H1 (cell line): Measurements from ENCODE around the gene VIM. TPM values are rescaled to one million over a fixed set of nuclear protein-coding genes. Genes with fewer than 3 reads are reported as not detected.

ENCODE experiments used
- CTCF ChIA-PET: fragments of 300-600 bp; sonication (Branson Sonifier 250); formaldehyde crosslinking; loops from one replicate; lab custom pipeline; 2021; ENCODE audit not compliant: partially characterized antibody; lab: Charles Lee
- POLR2A ChIA-PET: fragments of 300-600 bp; sonication (Branson Sonifier 250); formaldehyde crosslinking; loops from one replicate; lab custom pipeline; 2021; ENCODE audit warnings: inconsistent platforms; ENCODE audit not compliant: partially characterized antibody; lab: Charles Lee
- DNase-seq, 2 experiments: peaks; one replicate each; pipeline versions ENCODE4 v3.0.0 to v3.0.0-alpha.2; 2010 to 2022; ENCODE audit warnings: low spot score in 2 of 2, low read depth in 1 of 2, mixed read lengths in 1 of 2
- FAIRE-seq: peaks from 2 replicates; lab custom pipeline; 2011; peaks lifted over from hg19 to GRCh38; lab: Jason Lieb, UNC
- H2AFZ ChIP-seq: 2 replicates; pipeline ENCODE4 v1.8.1; 2012; ENCODE audit warnings: low read length, inconsistent platforms
- H2AK5ac ChIP-seq: 2 replicates; pipeline ENCODE4 v1.6.1; 2013; ENCODE audit warnings: low read depth, low read length
- H2BK120ac ChIP-seq: replicated peaks from 2 replicates; pipeline ENCODE3; 2013; ENCODE audit warnings: low read depth, low read length, inconsistent platforms
- H2BK12ac ChIP-seq: 2 replicates; pipeline ENCODE4 v1.6.1; 2013; ENCODE audit warnings: low read depth, low read length
- H2BK15ac ChIP-seq: 2 replicates; pipeline ENCODE4 v1.6.1; 2013; ENCODE audit warnings: low read length
- H2BK20ac ChIP-seq: 2 replicates; pipeline ENCODE4 v1.6.1; 2013; ENCODE audit warnings: low read length
- H2BK5ac ChIP-seq: 2 replicates; pipeline ENCODE4 v1.6.1; 2013; ENCODE audit warnings: low read depth, low read length
- H3K14ac ChIP-seq: 2 replicates; pipeline ENCODE4 v1.6.1; 2013; ENCODE audit warnings: inconsistent platforms; ENCODE audit not compliant: insufficient read length
- H3K18ac ChIP-seq: 2 replicates; pipeline ENCODE4 v1.6.1; 2013; ENCODE audit warnings: low read length; ENCODE audit errors: extremely low read depth
- H3K23ac ChIP-seq: 2 replicates; pipeline ENCODE4 v1.6.1; 2013; ENCODE audit warnings: inconsistent platforms; ENCODE audit not compliant: insufficient read length
- H3K23me2 ChIP-seq: 2 replicates; pipeline ENCODE4 v1.6.1; 2013; ENCODE audit warnings: low read depth, low read length
- H3K27ac ChIP-seq: 2 replicates; pipeline ENCODE4 v1.6.1; 2011; ENCODE audit warnings: low read depth, low read length, inconsistent platforms
- H3K27me3 ChIP-seq, 4 experiments: replicated peaks in 1 of 4; 1 replicate in 1 of 4; 2 replicates in 3 of 4; pipeline versions ENCODE4 v1.6.1 to v1.8.1; 2011 to 2013; ENCODE audit warnings: low read length in 3 of 4, mild to moderate bottlenecking in 3 of 4, inconsistent platforms in 2 of 4, mixed read lengths in 2 of 4, moderate library complexity in 1 of 4; ENCODE audit not compliant: control insufficient read depth in 3 of 4, insufficient read depth in 3 of 4; ENCODE audit errors: extremely low read depth in 1 of 4
- H3K36me3 ChIP-seq, 4 experiments: 2 replicates each; pipeline versions ENCODE4 v1.6.1 to v1.8.1; 2011 to 2013; ENCODE audit warnings: mild to moderate bottlenecking in 4 of 4, low read length in 3 of 4, moderate library complexity in 2 of 4, control low read depth in 1 of 4, inconsistent platforms in 1 of 4; ENCODE audit not compliant: insufficient read depth in 4 of 4, control insufficient read depth in 2 of 4
- H3K4ac ChIP-seq: replicated peaks from 2 replicates; pipeline ENCODE3; 2013; ENCODE audit warnings: low read length, low read depth, mixed read lengths, inconsistent platforms; ENCODE audit not compliant: insufficient read length
- H3K4me1 ChIP-seq, 4 experiments: replicated peaks in 1 of 4; 1 replicate in 1 of 4; 2 replicates in 3 of 4; pipeline versions ENCODE4 v1.6.1 to v1.8.1; 2011 to 2013; ENCODE audit warnings: low read length in 3 of 4, inconsistent platforms in 2 of 4, mixed read lengths in 1 of 4; ENCODE audit not compliant: insufficient read depth in 4 of 4, control insufficient read depth in 3 of 4
- H3K4me2 ChIP-seq, 2 experiments: 2 replicates each; pipeline versions ENCODE4 v1.6.1 to v1.8.1; 2011 to 2013; ENCODE audit warnings: low read depth in 2 of 2, low read length in 2 of 2, control low read depth in 1 of 2, inconsistent platforms in 1 of 2, mild to moderate bottlenecking in 1 of 2; ENCODE audit not compliant: insufficient read depth in 1 of 2
- H3K4me3 ChIP-seq, 4 experiments: fragments of 200-600, 300-600 bp in 1 of 4; sonication (generic), shearing (Covaris generic), sonication (Bioruptor Twin) in 1 of 4; 2 replicates each; pipeline versions ENCODE4 v1.5.1 to v1.8.1; 2011 to 2016; ENCODE audit warnings: low read length in 4 of 4, low read depth in 3 of 4, control low read depth in 2 of 4, inconsistent platforms in 2 of 4, mild to moderate bottlenecking in 2 of 4, mixed read lengths in 1 of 4, moderate library complexity in 1 of 4; ENCODE audit not compliant: insufficient read depth in 2 of 4; ENCODE audit errors: extremely low read depth in 1 of 4
- H3K56ac ChIP-seq: replicated peaks from 2 replicates; pipeline ENCODE3; 2013; ENCODE audit warnings: low read depth, mild to moderate bottlenecking, mixed read lengths, low read length, inconsistent platforms; ENCODE audit not compliant: insufficient read length
- H3K79me1 ChIP-seq: 2 replicates; pipeline ENCODE4 v1.6.1; 2013; ENCODE audit warnings: low read depth, low read length, control low read depth
- H3K79me2 ChIP-seq, 2 experiments: 2 replicates each; pipeline versions ENCODE4 v1.6.1 to v1.8.1; 2012 to 2013; ENCODE audit warnings: low read length in 2 of 2, mild to moderate bottlenecking in 2 of 2, inconsistent platforms in 1 of 2; ENCODE audit not compliant: insufficient read depth in 2 of 2, control insufficient read depth in 1 of 2
- H3K9ac ChIP-seq, 4 experiments: replicated peaks in 1 of 4; 1 replicate in 1 of 4; 2 replicates in 3 of 4; pipeline versions ENCODE4 v1.6.1 to v1.8.1; 2011 to 2013; ENCODE audit warnings: low read depth in 3 of 4, low read length in 3 of 4, control low read depth in 2 of 4, mild to moderate bottlenecking in 2 of 4, moderate library complexity in 2 of 4, inconsistent platforms in 1 of 4; ENCODE audit errors: extremely low read depth in 1 of 4
- H3K9me3 ChIP-seq, 2 experiments: 2 replicates each; pipeline versions ENCODE4 v1.6.1 to v1.8.1; 2012 to 2013; ENCODE audit warnings: mild to moderate bottlenecking in 2 of 2, moderate library complexity in 2 of 2, control low read depth in 1 of 2, inconsistent platforms in 1 of 2, low read depth in 1 of 2, low read length in 1 of 2, mixed read lengths in 1 of 2; ENCODE audit not compliant: insufficient read depth in 2 of 2
- H4K20me1 ChIP-seq, 2 experiments: replicated peaks in 1 of 2; 2 replicates each; pipeline versions ENCODE3 to v1.8.1; 2011 to 2013; ENCODE audit warnings: inconsistent platforms in 2 of 2, low read length in 2 of 2, mild to moderate bottlenecking in 1 of 2; ENCODE audit not compliant: insufficient read depth in 2 of 2, control insufficient read depth in 1 of 2
- H4K5ac ChIP-seq: 2 replicates; pipeline ENCODE4 v1.6.1; 2013; ENCODE audit warnings: low read length, low read depth, mixed read lengths, inconsistent platforms; ENCODE audit not compliant: insufficient read length
- H4K8ac ChIP-seq: 2 replicates; pipeline ENCODE4 v1.8.0; 2013; ENCODE audit warnings: mild to moderate bottlenecking, moderate library complexity, low read length, inconsistent platforms; ENCODE audit not compliant: insufficient read depth; ENCODE audit errors: extremely low read depth
- H4K91ac ChIP-seq: replicated peaks from 2 replicates; pipeline ENCODE3; 2013; ENCODE audit warnings: low read length, mixed read lengths, inconsistent platforms; ENCODE audit not compliant: insufficient read length
- CTBP2 ChIP-seq: IDR thresholded peaks from 2 replicates; pipeline ENCODE4 v1.7.0; 2011; ENCODE audit warnings: borderline replicate concordance, mild to moderate bottlenecking, moderate library complexity, mixed read lengths, low read length; ENCODE audit not compliant: insufficient read depth, insufficient read length
- EP300 ChIP-seq, 2 experiments: IDR thresholded peaks; 1 replicate in 1 of 2; 2 replicates in 1 of 2; pipeline ENCODE4 v1.6.1; 2011 to 2012; ENCODE audit warnings: low read depth in 2 of 2, low read length in 2 of 2, mild to moderate bottlenecking in 2 of 2, borderline replicate concordance in 1 of 2, inconsistent platforms in 1 of 2, moderate library complexity in 1 of 2
- RXRA ChIP-seq: IDR thresholded peaks from 2 replicates; pipeline ENCODE4 v1.6.1; 2011; ENCODE audit warnings: low read depth, mild to moderate bottlenecking, low read length, moderate library complexity; ENCODE audit not compliant: insufficient read depth
- SIX5 ChIP-seq: IDR thresholded peaks from 2 replicates; pipeline ENCODE4 v1.6.1; 2011; ENCODE audit warnings: mild to moderate bottlenecking, low read depth, low read length
- WGBS, 2 experiments: shearing (Covaris generic) in 1 of 2; methylation state at CpG; one replicate each; pipeline versions ENCODE4 v1.1.6 to v1.1.7; 2013 to 2015; ENCODE audit warnings: low lambda C conversion rate in 2 of 2, mixed read lengths in 2 of 2, inconsistent platforms in 1 of 2, low coverage in 1 of 2, missing lambda C conversion rate in 1 of 2; ENCODE audit not compliant: insufficient replicate concordance in 2 of 2, insufficient coverage in 1 of 2, insufficient read length in 1 of 2; ENCODE audit errors: extremely low coverage in 1 of 2, missing lambda C conversion rate in 1 of 2; 5-methylcytosine and 5-hydroxymethylcytosine counted together
- polyA plus RNA-seq, 7 experiments: library from polyadenylated mRNA; depleted of rRNA in 3 of 7; stranded (reverse) in 5 of 7; unstranded in 2 of 7; fragments of >200 nt in 5 of 7; fragments of 200-250 nt in 2 of 7; gene quantifications; 1 replicate in 5 of 7; 2 replicates in 1 of 7; 4 replicates in 1 of 7; pipeline versions ENCODE4 v1.2.1 to v1.2.3, GENCODE V29; 2011 to 2013; ENCODE audit warnings: missing spikeins in 2 of 7, mixed read lengths in 2 of 7
- total RNA-seq: library from RNA; stranded (reverse); fragmentation: NEBNext Ultra II Directional; extraction: Animal tissue kit (Norgen Biotek cat#: 25700); gene quantifications from 2 replicates; pipeline ENCODE4 v1.2.1, GENCODE V29; 2021
- TF ChIP-seq, protein P1 (sequence below), 3 experiments: IDR thresholded peaks; 1 replicate in 2 of 3; 2 replicates in 1 of 3; pipeline versions ENCODE4 v1.5.1 to v1.6.1; 2011; ENCODE audit warnings: low read length in 3 of 3, mild to moderate bottlenecking in 3 of 3, inconsistent platforms in 2 of 3, low read depth in 1 of 3, moderate library complexity in 1 of 3; ENCODE audit not compliant: insufficient read depth in 1 of 3; ENCODE audit errors: control extremely low read depth in 1 of 3

Gene VIM
- total and polyA plus RNA-seq, 2 of the 8 experiments (the other 6 are each of a cell fraction or from before 2014, with no cell fraction given) = 347 to 372 TPM

DNA sequence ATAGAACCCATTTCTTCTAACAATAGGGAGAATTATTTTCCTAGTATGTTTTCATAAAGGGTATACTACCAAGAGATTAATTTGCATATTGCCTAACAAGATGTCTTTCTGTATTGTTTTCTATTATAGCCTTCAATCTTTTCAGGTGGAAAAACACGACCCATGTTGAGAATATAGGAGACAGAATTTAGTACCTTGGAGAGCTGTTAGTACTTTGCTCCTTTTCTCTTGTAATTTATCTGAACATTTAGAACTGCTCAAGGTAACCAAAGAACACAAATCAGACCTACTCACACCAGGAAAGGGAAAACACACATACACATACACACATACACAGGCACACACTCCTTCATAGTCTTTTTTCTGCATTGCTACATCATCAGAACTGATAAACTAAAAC, 18.7 kb upstream of the VIM start:
- Histone ChIP-seq H3K9ac (no peak overlapping the region), H3K27me3 (no peaks in the 10 kb centered on the region), H2BK20ac (no peak overlapping the region), H4K8ac (no peak overlapping the region), H2BK5ac (no peak overlapping the region), H4K91ac (no peak overlapping the region), H3K27ac (no peak overlapping the region), H3K14ac (no peak overlapping the region), H3K79me2 (no peaks in the 10 kb centered on the region), H3K36me3 (no peaks in the 10 kb centered on the region), H2BK120ac (no peak overlapping the region), H2AFZ (no peak overlapping the region), H3K4me1 (peaks cover 0 to 4% (median under 1%) of the 10 kb centered on the region in 4 experiments; a peak in 2 of 7 replicates), H3K9me3 (no peaks in the 10 kb centered on the region), H3K79me1 (no peaks in the 10 kb centered on the region), H3K4ac (no peak overlapping the region), H3K23me2 (no peaks in the 10 kb centered on the region), H2AK5ac (no peak overlapping the region), H3K4me3 (no peak overlapping the region), H3K4me2 (no peak overlapping the region), H3K56ac (no peak overlapping the region), H3K23ac (no peak overlapping the region), H3K18ac (no peak overlapping the region), H2BK12ac (no peak overlapping the region), H2BK15ac (no peak overlapping the region), H4K5ac (no peak overlapping the region), H4K20me1 (no peaks in the 10 kb centered on the region)
- POLR2A ChIA-PET = no interaction called here
- FAIRE-seq (no peak), DNase-seq (no peak)
- CTCF ChIA-PET = no interaction called here
- TF ChIP-seq, protein P1, sequence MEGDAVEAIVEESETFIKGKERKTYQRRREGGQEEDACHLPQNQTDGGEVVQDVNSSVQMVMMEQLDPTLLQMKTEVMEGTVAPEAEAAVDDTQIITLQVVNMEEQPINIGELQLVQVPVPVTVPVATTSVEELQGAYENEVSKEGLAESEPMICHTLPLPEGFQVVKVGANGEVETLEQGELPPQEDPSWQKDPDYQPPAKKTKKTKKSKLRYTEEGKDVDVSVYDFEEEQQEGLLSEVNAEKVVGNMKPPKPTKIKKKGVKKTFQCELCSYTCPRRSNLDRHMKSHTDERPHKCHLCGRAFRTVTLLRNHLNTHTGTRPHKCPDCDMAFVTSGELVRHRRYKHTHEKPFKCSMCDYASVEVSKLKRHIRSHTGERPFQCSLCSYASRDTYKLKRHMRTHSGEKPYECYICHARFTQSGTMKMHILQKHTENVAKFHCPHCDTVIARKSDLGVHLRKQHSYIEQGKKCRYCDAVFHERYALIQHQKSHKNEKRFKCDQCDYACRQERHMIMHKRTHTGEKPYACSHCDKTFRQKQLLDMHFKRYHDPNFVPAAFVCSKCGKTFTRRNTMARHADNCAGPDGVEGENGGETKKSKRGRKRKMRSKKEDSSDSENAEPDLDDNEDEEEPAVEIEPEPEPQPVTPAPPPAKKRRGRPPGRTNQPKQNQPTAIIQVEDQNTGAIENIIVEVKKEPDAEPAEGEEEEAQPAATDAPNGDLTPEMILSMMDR (IDR thresholded peaks at IDR 0.05; ENCODE audit: control extremely low read depth in 1 of 3, insufficient read depth in 1 of 3, low read depth in 1 of 3, low read length in 3 of 3) = no peak
- TF ChIP-seq RXRA = no peak
- TF ChIP-seq SIX5 = no peak
- no peak for TF ChIP-seq EP300 (IDR thresholded peaks at IDR 0.05; ENCODE audit: borderline replicate concordance in 1 of 2, low read depth in 2 of 2, low read length in 2 of 2)
- no peak for TF ChIP-seq CTBP2
- 76% methylated on average over 1 of the region's 1 CpG; no CpG with 5 or more reads in 1 of the 2 experiments for WGBS, 2 experiments
